Peyer's patch (tissue), 4 donors: ENCODE results near the gene SLC22A23. TPM values are rescaled to one million over a fixed set of nuclear protein-coding genes. Genes with fewer than 3 reads are reported as not detected.

Source experiments
- DNase-seq, 3 donors: peaks; one replicate each; pipeline ENCODE4 v3.0.0-alpha.2; 2017 to 2019
- H3K27ac ChIP-seq, 4 donors: fragments of 200-600 bp; sonication (generic); one replicate each; pipeline ENCODE4 v1.5.1; 2016 to 2019
- H3K27me3 ChIP-seq, 2 donors: fragments of 200-600 bp; sonication (generic); one replicate each; pipeline ENCODE4 v1.5.1; 2019
- H3K36me3 ChIP-seq, 3 donors: fragments of 200-600 bp; sonication (generic); one replicate each; pipeline ENCODE4 v1.5.1; 2016 to 2019
- H3K4me1 ChIP-seq, 4 donors: fragments of 200-600 bp; sonication (generic); one replicate each; pipeline ENCODE4 v1.5.1; 2016 to 2019
- H3K4me3 ChIP-seq, 4 donors: fragments of 200-600 bp; sonication (generic); 1 replicate in 3 of 4; 2 replicates in 1 of 4; pipeline ENCODE4 v1.5.1; 2016 to 2019; ENCODE audit warnings: mild to moderate bottlenecking in 1 of 4
- H3K9me3 ChIP-seq, 4 donors: fragments of 200-600 bp; sonication (generic); one replicate each; pipeline ENCODE4 v1.5.1; 2016 to 2019; ENCODE audit warnings: mild to moderate bottlenecking in 1 of 4
- CTCF ChIP-seq, 6 experiments: fragments of 450-650 bp in 4 of 6; fragments of 200-600 bp in 2 of 6; sonication (generic) in 1 of 6; IDR thresholded peaks; one replicate each; pipeline ENCODE4 v1.5.1; 2017 to 2019; ENCODE audit warnings: antibody characterized with exemption in 6 of 6, mild to moderate bottlenecking in 3 of 6, moderate library complexity in 1 of 6
- POLR2A ChIP-seq, 2 donors: fragments of 450-650 bp; IDR thresholded peaks; one replicate each; pipeline ENCODE4 v1.5.1; 2017; ENCODE audit warnings: antibody characterized with exemption in 2 of 2, mild to moderate bottlenecking in 2 of 2, moderate library complexity in 2 of 2
- total RNA-seq, 4 donors: library from RNA; depleted of rRNA; stranded (reverse); fragments of >200 nt; gene quantifications; one replicate each; pipeline ENCODE4 v1.1.0, GENCODE V29; 2016

The SLC22A23 gene
- total RNA-seq, 4 donors from 2014 or later, result 22.3 to 145 (median 91.6) TPM

- Histone ChIP-seq H3K9me3 (no peaks in the 10 kb centered on the region), H3K4me1 (peaks cover 0 to 74% (median 4%) of the 10 kb centered on the region in 4 donors), H3K4me3 (no peak overlapping the region), H3K27me3 (no peaks in the 10 kb centered on the region), H3K27ac (peak overlapping the region; percentile 38 to 77 (median 56)), H3K36me3 (no peaks in the 10 kb centered on the region)
- peak in 1 of 3 donors; percentile 59 for DNase-seq
- TF ChIP-seq CTCF (IDR thresholded peaks at IDR 0.05) (peak in 2 of 6 experiments; percentile 24 to 38), POLR2A (IDR thresholded peaks at IDR 0.05) (no peak)
Observed at GRCh38 chr6:3402310-3403237, 54.3 kb downstream of the SLC22A23 start.

- H3K36me3 ChIP-seq, result no peaks in the 10 kb centered on the region
- H3K4me1 ChIP-seq, result peaks cover 0 to 81% (median 4%) of the 10 kb centered on the region in 4 donors
- no peak for TF ChIP-seq CTCF (IDR thresholded peaks at IDR 0.05)
- TF ChIP-seq POLR2A (IDR thresholded peaks at IDR 0.05), result no peak
- no peak for DNase-seq
- peak overlapping the region in 2 of 4 donors; percentile 66 to 76 for H3K27ac ChIP-seq
- H3K4me3 ChIP-seq, result no peak overlapping the region
- H3K27me3 ChIP-seq, result no peaks in the 10 kb centered on the region
- H3K9me3 ChIP-seq, result no peaks in the 10 kb centered on the region
Observed at GRCh38 chr6:3400162-3400561, 56.7 kb downstream of the SLC22A23 start.

GRCh38 chr6:3398755-3399696 lies 57.8 kb downstream of the SLC22A23 start:
- Histone ChIP-seq H3K4me3 (no peak overlapping the region), H3K27me3 (no peaks in the 10 kb centered on the region), H3K36me3 (no peaks in the 10 kb centered on the region), H3K4me1 (peaks cover 0 to 69% (median 2%) of the 10 kb centered on the region in 4 donors), H3K27ac (peak overlapping the region in 3 of 4 donors; percentile 36 to 76 (median 66)), H3K9me3 (no peaks in the 10 kb centered on the region)
- TF ChIP-seq CTCF (IDR thresholded peaks at IDR 0.05) (no peak), POLR2A (IDR thresholded peaks at IDR 0.05) (no peak)
- peak in 1 of 3 donors; percentile 52 for DNase-seq

GRCh38 chr6:3398165-3398562 lies 58.7 kb downstream of the SLC22A23 start:
- no peaks in the 10 kb centered on the region for H3K36me3 ChIP-seq
- no peaks in the 10 kb centered on the region for H3K9me3 ChIP-seq
- peak overlapping the region in 1 of 4 donors; percentile 29 for H3K27ac ChIP-seq
- TF ChIP-seq CTCF (IDR thresholded peaks at IDR 0.05), result no peak
- no peak for TF ChIP-seq POLR2A (IDR thresholded peaks at IDR 0.05)
- no peaks in the 10 kb centered on the region for H3K27me3 ChIP-seq
- peaks cover 0 to 68% (median 2%) of the 10 kb centered on the region in 4 donors for H3K4me1 ChIP-seq
- DNase-seq, result no peak
- H3K4me3 ChIP-seq, result no peak overlapping the region
